HCEC 1CT (cell line): ENCODE data around the gene GUK1.
"Not testable (repeated sequence)": the region's sequence is repeated elsewhere in the genome, so short reads cannot be mapped to it uniquely, and the experiment has no call there.

ENCODE experiments used
- DNase-seq: peaks from one replicate; pipeline ENCODE4 v3.0.0-alpha.2; 2017

The GUK1 gene

DNA sequence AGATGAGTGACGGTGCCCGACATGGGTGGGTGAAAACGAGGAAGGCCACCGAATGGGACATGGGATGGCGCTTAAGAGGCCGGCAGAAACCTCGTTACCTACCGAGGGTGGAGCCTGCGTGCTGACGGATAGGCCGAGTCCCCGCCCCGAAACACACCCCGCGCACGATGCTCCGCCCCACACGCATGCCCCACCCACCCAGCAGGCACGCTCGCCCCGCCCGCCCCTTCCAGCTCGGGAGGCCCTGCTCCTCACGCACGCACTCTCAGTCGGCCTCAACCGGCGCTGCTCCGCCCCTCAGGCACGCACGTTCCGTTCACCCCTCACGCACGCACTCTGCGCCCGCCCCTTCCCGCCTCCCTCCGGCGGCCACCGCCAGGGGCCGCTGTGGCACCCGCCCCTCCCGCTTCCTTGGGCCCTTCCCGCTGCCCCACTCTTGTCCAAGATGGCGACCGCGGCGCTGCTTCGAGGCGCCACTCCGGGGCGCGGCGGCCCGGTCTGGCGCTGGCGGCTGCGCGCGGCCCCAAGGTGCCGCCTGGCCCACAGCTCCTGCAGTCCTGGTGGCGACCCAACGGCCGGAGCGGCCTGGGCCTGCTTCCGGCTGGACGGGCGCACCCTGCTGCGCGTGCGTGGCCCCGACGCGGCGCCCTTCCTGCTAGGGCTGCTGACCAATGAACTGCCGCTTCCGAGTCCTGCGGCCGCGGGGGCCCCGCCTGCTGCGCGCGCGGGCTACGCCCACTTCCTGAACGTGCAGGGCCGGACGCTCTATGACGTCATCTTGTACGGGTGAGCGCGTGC is 25.5 kb downstream of the GUK1 start, which contains the start of gene IBA57:
IBA57 (plus strand) TSS at position 433 of the 798 bp plus-strand sequence; CDS start at position 446, 13 bp downstream.
- DNase-seq, result peak; percentile 99

DNA sequence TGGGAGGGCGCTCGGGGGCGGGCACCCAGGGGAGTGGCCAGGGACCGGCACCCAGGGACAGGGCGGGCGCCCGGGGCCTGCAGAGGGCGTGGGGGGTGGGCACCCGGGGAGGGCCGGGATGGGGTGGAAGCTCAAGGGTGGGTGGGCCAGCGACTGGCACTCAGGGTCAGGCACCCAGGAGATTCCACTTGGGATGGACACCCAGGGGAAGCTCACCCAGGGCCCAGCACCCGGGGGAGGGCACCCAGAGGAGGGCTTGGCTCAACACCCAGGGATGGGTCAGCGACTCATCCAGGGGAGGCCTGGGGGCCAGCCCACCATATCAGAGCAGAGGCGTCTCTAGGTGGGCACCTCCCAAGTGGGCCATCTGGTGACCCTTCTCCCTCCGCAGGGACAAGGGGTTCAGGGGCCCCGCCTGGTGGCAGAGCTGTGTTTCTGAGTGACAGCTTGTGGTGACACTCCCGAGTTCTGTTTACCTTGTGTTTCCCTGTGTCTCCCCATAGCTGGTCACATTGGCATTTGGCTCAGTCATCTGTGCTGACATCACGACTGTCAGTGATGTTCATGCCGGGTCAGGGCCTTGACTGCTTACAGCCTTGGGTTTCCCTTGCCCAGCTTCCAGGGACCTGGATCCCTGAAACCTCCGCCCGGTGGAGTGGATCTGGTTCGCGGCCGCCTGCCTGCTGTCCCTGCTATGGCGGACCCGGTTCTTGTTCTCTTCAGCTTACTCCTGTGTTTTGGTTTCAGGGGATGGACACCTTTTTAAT is 26.3 kb downstream of the GUK1 start:
- peak; percentile 44 for DNase-seq

DNA sequence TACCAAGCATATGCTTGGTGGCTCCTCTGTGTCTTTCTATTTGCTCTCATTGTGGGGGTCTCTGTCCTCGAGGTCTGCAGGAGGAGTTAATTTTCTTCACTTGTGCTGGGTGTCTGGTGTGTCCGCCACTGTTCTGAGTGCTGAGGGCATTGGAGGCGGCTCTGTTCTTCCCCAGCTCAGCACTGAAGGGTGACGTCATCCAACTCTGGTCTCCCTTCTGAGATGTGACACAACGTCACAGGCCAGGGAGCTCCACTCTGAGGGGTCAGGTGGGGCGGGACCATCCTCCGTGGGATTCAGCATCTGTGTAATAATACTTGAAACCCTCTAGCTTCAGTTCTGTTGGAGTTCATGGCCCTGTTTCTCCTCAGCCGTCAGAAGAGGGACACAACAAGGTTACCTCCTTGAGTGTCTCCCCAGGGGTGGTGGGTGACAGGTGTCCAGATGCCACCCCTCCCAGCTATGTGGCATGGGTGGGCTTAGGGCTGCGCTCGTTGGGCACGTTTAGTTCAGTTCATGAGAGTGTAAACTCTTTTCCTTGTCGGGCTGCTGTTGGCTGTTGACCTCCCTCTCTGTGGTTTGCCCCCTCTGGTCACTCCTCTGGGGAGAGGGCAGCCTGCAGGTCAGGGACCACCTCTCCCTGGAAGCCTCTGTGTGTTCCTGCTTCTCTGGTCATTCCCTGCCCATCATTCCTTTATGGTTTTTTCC is 28.6 kb downstream of the GUK1 start:
- no peak for DNase-seq

DNA sequence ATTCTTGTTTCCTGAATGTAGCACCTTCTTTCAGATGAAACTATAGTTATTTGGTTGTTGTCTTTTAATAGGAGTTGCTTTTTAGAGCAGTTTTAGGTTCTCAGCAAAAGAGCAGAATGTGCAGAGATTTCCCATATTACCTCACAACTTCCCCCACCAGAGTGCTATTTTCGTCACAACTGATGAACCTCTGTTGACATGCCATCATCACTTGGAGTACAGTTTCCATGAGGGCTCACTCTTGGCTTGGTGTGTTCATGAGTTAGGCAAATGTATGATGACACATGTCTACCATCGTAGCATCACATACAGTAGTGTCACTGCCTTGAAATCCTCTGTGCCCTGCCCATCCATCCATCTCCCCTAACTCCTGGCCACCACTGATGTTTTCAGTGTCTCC is 29.3 kb downstream of the GUK1 start:
- no peak for DNase-seq

DNA sequence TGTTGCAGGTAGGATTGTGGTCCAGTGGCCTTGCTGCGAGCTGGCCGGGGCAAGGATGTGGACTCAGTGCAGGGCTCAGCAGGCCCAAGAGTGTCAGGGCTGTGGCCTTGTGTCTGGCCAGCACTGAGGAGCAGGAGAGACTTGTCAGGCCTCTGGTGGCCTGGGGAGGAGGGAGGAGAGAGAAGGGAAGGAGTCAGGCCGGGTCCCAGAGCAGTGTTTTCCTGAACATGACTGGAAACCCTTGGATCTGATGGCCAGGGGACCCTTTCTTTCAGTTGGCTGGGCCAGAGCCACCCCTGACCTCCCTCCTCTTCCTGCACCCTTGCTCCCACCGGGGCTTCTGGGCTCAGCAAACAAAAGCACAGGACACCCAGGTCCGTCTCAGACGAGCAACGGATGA is 30.6 kb downstream of the GUK1 start:
- no peak for DNase-seq

DNA sequence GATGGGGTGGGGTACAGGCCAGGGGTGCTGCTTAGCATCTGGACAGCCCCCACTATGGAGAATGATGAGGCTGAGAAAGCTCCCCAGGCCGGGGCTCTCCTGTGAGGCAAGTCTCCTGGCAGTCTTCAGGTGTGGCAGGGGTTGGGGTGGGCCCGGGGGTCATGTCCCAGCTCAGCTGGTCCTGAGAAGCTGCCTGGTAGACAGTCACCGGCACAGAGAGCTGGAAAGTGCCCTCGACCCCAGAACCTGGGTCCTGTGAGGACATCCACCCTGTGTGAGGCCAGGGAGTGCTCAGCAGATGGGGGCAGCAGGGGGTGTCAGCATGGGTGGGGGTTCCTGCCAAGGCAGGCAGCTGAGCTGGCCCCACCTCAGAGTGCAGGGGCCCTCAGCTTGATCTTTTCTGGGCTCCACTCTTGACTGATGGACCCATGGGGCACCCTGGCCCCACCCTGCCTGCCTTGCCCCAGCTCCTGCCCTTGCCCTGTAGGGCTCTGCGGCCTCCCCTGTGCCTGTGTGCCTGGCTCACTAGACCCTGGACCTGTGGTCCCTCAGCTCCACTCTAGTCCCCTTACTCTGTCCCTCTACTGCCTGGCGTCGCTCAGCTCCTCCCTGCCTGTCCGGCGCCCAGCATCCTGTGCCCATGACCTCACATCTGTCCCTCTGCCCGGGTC is 31.3 kb downstream of the GUK1 start:
- DNase-seq, result no peak

DNA sequence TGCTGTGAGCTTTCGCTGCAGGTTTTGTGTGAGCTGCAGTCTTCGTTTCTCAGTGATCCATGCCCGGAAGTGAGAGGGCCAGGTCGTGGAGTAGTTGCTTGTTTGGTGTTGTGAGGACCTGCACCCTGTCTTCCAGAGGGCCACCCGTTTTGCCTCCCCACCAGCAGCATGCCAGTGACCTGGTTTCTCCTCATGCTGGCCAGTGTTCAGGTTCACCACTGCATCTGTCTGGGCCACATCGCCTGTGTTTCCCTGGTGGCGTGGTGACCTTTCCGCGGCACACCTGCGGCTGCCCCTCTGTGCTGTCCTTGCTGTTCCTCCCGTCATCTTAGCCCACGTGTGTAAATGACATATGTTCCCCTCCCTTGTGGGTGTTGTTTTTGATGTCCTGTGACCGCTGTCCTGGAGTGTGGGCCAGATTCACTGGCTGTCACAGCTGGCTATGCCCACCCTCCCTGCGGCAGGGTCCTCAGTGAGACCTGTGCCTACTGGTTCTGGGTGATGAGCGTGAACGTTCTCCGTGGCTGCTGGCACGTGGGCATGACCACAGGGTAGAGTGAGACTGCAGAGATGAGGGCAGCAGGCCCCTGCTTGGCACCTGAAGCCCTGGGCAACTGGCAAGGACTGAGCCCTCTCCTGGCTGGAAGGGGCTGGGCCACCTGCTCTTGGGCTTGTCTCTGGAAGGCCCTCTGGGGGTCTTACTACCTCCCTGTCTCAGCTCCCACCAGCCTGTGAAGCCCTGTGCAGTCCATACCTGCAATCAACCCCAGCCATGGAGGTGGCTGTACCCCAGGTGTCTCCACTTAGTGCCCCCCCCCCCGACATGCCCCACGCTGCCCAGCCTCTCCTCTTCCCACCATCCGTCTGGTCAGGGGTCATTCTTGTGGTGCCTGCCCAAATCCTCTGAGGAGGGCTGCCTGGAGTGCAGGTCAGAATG is 32.8 kb downstream of the GUK1 start:
- no peak for DNase-seq

DNA sequence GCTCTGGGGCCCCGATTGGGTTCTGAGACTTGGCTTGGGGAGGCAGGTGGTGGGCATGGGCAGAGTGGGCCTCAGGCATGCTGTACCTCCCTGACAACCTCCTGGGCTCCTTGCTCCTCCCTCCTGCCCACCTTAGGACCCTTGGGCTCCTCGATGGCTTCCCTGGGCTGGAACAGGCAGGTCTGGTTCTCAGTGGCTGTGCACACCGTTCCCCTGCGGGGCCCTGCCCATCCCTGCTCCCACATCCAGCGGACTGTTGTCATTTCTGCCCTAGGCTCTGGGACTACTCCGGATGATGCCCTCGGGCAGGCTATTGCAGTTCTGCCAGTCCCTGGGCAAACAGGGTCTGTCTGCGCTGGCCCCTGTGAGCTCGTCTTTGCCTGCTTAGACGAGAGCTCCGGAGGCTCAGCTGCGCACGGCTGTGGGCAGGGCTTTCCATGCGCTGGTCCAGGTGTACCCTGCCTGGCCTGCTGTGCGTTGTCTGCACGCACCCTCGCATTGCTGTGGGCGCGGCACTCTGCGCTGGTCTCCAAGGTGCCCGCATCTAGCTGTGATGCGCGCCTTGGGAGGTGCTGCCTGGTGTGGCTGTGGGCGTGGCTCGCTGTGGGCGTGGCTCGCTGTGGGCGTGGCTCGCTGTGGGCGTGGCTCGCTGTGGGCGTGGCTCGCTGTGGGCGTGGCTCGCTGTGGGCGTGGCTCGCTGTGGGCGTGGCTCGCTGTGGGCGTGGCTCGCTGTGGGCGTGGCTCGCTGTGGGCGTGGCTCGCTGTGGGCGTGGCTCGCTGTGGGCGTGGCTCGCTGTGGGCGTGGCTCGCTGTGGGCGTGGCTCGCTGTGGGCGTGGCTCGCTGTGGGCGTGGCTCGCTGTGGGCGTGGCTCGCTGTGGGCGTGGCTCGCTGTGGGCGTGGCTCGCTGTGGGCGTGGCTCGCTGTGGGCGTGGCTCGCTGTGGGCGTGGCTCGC is 33.7 kb downstream of the GUK1 start:
- not testable (repeated sequence) for DNase-seq

DNA sequence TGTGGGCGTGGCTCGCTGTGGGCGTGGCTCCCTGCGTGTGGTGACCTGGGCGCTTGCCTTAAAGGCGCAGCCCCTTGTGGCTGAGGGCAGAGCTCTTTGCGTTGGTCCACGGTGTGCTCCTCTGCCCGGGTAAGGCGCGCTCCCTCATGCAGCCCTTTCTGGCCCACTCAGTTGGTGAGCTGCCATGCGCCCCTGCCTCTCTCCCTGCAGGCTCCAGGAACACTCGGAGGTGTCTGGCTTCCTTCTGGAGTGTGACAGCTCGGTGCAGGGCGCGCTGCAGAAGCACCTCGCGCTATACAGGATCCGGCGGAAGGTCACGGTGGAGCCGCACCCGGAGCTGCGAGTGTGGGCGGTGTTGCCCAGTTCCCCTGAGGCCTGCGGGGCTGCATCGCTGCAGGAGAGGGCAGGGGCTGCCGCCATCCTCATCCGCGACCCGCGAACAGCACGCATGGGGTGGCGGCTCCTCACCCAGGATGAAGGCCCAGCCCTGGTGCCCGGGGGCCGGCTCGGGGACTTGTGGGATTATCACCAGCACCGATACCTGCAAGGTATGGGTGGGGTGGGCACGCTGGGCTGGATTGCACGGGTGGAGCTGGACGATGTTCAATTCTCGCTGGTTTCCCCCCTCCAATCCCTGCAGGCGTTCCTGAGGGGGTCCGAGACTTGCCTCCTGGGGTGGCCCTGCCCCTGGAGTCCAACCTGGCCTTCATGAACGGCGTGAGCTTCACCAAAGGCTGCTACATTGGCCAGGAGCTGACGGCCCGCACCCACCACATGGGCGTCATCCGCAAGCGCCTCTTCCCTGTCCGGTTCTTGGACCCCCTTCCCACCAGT is 34.6 kb downstream of the GUK1 start:
- no peak for DNase-seq

DNA sequence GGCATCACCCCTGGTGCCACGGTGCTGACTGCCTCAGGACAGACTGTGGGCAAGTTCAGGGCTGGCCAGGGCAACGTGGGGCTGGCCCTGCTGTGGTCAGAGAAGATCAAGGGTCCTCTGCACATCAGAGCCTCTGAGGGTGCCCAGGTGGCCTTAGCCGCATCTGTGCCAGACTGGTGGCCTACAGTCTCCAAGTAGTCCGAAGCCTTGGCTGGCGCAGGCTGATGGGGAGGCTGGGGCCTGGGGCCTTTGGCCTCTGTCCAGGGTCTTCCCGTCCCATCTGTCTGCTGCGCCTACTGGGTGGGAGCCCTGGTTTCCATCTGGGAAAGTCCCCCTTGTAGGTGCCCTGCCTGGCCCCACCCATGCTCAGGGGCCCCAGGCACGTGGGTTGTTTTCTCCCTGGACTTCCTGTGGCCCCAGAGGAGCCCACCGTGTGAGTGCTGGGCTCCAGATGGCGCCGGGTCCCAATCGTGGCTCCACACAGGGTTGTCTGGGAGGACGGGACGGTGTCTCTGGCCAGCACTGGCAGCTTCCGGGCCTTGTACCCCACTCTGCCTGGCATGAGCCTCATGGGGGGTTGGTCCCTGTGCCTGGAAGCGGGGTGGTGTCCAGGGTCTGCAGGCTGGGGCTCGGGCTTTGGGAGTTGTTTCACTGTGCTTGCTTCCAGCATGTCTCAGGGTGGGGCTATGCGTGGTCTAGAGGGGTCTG is 35.4 kb downstream of the GUK1 start:
- no peak for DNase-seq

DNA sequence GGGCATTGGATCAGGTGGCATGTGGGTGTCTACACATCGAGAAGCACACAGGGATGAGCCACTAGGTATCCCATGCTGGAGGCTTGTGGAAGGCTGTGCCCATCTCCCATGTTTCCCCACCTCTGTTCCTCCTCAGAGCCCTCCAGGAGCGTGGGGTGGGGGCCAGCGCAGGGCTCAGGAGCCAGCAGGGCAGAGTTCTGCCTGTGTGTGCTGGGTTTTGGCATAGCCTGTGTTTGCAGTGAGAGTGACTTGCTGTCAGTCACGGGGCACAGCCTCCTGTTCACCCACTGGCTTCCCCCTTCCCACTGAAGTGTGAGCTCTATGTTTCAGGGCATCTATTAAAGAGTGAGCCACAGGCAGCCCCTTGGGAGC is 35.9 kb downstream of the GUK1 start:
- DNase-seq, result no peak

DNA sequence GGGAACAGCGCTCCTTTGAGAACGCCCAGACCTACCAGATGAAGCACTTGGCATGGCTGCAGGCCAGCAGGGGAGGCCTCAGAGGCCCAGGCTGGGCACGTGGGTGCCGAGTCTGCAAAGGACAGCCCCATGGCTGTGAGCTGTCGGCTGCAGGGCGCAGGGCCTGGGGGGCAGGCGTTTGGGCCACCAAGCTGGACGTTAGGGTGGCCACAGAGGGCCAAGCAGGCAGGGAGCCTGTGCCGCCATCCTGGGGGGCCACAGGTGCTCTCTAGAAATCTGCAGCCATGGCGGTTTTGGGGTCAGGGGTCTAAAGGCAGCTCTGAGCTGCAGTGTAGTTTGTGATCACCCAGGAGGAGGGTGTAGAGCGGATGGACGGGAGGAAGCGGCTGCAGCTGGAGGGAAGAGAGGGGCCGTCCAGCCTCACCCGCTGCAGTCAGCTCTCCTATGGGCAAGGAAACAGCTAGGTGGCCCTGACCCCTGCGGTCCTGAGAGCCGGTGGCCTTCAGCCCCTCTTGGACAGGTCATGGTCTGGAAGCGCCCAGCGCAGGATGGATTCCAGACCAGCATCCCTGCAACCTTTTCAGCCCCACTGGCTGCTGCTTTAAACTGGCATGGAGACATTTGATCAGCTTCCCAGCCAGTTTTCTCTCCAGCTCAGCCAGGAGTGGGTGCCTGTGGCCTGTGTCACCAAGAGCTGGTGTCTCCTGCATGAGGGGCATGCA is 36.5 kb downstream of the GUK1 start:
- DNase-seq, result no peak

DNA sequence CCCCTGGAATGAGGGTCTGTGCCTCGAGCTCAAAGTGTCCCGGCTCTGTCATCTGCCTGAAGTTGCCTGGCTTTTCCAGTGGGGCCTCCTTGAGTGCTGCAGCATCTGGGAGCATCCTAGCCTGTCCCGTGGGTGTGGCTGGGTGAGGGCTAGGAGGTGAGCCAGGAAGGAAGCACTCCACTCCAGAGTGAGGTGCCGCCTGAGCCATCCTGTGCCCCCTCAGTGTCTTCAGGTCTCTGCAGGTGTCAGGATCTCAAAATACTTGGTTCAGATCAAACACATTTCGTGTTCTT is 37.0 kb downstream of the GUK1 start:
- DNase-seq, result no peak

DNA sequence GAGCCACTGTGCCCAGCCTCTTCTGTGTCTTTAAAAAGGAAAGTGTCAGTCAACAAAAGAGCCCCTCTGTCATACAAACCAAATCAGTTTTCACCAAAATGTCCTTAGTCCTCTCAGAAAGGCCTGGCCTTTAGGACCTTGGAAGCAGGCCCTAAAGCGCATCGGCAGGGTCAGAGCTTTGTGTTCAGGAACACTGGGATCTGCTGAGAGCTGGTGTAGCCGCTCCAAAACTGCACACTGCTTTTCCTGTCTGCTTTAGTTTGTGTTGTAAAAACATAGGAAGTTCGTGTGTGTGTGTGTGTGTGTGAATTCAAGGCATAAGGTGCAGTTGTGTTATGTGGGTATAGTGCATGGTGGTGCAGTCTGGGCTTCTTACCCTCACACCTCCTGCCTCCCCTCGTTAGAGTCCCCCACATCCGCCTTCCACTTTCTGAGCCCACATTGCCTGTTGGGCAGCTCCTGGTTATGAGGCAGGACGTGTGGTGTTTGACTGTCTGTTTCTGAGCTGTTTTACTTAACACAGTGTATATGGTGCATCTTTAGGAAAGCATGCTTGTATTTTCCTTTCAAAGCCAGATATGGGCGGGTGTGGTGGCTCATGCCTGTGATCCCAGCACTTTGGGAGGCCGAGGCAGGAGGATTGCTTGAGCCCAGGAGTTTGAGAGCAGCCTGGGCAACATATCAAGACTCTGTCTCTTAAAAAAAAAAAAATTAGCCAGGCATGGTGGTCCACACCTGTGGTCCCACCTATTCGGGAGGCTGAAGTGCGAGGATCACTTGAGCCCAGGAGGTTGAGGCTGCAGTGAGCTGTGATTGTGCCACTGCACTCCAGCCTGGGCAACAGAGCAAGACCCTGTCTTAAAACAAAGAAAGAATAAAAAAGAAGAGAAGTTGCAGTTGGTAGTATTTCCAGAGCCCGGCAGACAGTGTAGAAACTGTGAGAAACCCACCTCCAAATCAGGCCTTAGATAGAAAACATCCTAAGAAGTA is 37.9 kb downstream of the GUK1 start:
- DNase-seq, result no peak

DNA sequence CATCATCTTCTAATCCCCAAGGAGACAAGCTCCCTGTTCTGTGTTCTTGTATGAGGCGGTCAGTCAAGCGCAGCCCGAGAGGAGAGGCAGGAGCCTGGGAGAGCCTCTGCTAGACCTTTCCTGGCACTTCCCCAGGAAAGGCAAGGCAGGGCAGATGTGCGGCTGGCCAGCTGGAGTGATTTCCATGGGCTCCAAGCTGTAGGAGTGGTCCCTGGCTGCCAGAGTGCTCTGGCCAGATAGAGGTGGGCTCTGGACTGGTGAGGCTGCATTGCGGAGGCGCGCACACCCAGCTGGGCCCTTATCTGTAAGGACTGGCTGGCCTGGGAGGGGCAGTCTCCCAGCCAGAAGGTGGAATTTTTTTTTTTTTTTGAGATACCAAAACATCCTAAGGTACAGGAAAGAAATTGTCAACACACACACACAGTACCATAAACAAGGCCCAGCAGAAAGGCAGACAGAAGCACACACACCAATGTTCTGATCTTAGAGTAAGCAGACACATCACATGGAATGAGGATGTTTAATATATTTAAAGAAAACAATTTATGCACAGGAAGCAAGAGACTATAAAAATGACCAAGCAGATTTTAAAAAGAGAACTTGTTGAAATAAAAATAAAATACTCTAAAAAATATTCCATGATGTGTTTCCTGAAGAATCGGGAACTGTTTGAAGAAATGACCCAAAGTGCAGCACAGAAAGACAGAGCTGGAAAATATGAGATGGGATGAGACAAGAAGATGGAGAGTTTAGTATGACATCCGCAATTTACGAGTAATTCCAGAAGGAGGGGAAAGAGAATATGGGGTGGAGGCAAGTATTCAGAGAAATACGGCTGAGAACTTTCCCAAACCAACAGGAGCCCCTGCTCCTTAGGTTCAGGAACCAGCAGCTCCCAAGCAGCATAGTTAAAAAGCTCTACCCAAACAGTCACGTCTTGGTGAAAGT is 38.9 kb downstream of the GUK1 start:
- DNase-seq, result no peak
